Liver (tissue), 3 donors: ENCODE data around the gene SNAP47.

Experiments used
- ATF3 ChIP-seq: IDR thresholded peaks from 2 replicates; pipeline ENCODE4 v1.6.1; 2016; ENCODE audit warnings: antibody characterized with exemption
- CTCF ChIP-seq: fragments of 150-350 bp; IDR thresholded peaks from 2 replicates; pipeline ENCODE4 v1.5.1; 2017; ENCODE audit warnings: improper control_type of control experiment, low read depth, low read length; ENCODE audit not compliant: missing input control
- donor health status: healthy.
- donor health status: healthy.

GRCh38 chr1:227745568-227746265 lies 10.5 kb downstream of the SNAP47 start:
- TF ChIP-seq CTCF: no peak
- no peak for TF ChIP-seq ATF3
